ENCODE results near the gene CROCC2.

CROCC2 gene

DNA sequence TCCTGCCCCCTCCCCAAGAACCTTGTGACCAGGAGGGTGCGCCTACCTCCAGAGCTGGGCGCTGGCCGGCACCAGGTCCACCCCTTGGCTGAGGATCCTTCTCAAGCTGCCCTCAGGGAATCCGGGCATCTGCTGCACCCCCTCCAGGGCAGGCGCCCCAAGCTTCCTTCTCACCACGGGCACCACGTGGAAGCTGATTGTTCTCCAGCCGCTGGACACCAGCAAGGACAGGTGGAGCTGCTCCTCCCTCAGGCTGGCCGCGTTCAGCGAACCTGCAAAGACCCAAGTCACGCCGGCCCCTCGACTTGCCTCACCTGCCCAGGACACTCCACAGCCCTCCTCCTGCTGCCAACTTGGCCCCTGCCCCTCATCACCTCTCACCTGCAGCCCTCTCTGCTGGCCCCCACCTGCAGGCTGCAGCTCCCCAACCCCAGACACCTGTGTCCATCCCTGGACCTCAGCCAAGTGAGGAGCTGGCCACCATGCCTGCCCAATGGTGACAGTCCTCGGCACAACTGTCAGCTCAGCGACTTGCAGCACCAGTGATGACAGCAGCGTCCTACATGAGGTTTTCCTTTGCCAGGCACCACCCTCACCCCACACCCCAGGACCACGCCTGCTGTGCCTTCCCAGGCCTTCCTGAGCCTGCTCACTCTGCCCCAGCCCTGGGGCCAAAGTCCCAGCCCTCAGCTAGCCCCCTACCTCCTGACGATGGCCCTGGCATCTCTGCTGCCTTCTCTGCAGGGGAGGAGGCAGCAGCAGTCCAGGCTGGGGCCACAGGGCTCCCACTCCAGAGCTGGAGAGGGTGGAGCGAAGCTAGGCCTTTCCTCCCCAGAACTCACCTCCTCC is 14.4 kb upstream of the CROCC2 start:
- DNase-seq (ENCODE audit: low read depth in 1 of 2, low spot score in 1 of 2) = no peak

GRCh38 chr2:240892356-240892755 is 13.8 kb upstream of the CROCC2 start:
- no peak for DNase-seq (ENCODE audit: low read depth in 1 of 2, low spot score in 1 of 2)

- DNase-seq (ENCODE audit: low read depth in 1 of 2, low spot score in 1 of 2) = no peak
Measured at GRCh38 chr2:240892925-240893324, 13.2 kb upstream of the CROCC2 start.

DNA sequence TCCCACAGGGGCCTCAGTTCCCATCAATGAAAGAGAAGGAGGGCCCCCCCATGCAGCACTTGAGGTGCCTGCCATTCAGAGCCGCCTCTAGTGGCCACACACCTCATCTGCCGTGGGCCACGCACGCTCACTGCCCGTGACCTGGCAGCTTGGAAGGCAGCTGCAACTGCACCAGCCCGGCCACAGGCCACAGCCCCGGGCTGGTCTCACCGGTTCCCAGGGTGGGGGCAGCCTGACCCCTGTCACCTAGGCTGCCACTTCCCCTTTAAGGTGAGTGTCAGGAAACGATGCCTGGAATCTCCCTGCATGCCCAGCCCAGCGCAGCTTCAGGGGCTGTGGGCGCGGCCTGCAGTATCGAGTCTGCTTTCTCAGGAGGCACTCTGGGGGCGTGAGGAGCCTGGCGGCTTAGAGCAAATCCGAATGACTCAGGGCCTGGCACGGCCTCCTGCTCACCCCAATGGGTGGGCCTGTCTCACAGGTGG is 12.7 kb upstream of the CROCC2 start:
- no peak for DNase-seq (ENCODE audit: low read depth in 1 of 2, low spot score in 1 of 2)

GRCh38 chr2:240894006-240894405 is 12.1 kb upstream of the CROCC2 start:
- no peak for DNase-seq (ENCODE audit: low read depth in 1 of 2, low spot score in 1 of 2)

DNA sequence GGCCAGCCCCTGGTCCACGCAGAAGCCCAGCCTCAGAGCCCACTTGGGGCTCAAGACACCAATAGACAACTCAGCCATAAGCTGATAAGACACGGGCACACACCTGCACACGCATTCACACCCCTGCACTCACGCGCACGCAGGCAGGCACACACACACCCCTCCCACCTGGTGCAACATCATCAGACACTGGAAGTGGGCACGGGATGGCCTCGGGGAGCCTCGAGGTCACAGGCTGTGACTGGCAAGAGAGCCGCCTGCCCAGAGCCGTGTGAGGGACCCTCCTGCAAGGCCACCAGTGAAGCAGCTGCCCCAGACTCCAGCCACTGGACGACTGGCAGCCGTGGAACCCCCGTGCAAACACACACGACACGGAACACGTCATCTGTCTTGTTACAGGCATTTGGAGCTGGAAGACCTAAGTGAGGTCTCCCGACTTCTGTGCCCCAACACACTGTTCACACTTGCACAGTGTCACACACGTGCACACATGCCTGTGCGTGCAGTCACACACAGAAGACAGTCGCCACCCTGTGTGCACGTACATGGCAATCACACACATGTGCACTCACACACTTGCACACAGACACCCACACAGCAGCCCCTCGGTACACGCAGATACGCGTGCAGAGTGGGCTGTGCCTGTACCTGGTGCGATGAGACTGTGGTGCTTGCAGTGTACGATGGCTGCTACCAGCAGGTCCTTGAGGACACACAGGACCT is 11.1 kb upstream of the CROCC2 start:
- no peak for DNase-seq (ENCODE audit: low read depth in 1 of 2, low spot score in 1 of 2)

- no peak for DNase-seq (ENCODE audit: low read depth in 1 of 2, low spot score in 1 of 2)
Measured at GRCh38 chr2:240895656-240896388, 10.3 kb upstream of the CROCC2 start, which contains the start of gene MAB21L4. Gene MAB21L4 (minus strand): TSS chr2:240896156. CDS start chr2:240895997, 159 bp downstream.

- DNase-seq (ENCODE audit: low read depth in 1 of 2, low spot score in 1 of 2) = no peak
Measured at GRCh38 chr2:240896394-240896793, 9.7 kb upstream of the CROCC2 start.

DNA sequence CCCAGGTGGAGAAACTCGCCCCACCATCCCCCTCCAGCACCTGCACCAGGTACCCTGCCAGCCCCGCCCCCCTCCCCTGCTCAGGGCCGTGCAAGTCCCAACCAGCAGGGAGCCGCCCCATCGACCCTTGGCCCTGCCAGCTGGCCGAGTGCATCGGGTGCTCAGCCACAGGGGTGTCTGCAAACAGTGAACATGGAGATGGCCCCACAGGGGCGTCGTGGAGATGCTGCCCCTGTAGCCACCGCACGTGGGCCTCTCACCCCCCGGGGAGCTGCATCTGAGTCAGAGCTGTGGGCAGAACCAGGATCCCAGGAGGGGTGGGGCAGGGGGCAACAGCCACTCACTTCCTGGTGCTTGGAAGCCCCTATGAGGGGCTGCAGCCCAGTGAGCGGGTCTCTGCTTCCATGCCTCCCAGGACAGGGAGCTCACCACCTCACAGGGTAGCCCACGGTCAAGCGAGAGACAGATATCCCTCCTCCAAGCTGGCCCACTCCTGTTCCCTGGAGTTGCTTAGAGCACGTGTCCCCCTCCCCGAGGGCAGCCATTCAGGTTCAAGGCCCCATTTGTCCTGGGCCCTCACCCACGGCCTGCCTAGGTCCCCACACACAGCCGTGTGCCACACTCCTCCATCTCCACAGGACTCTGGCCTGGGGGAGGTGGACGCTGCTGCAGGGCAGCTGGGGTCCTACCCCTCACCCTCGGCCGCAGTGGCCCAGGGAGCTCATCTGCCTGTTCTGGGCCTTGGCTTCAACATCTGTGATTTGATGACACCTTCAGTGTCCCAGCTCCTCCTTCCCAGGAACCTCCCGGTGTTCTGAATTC is 9.1 kb upstream of the CROCC2 start:
- DNase-seq (ENCODE audit: low read depth in 1 of 2, low spot score in 1 of 2) = no peak

GRCh38 chr2:240898108-240898730 is 7.9 kb upstream of the CROCC2 start:
- DNase-seq (ENCODE audit: low read depth in 1 of 2, low spot score in 1 of 2) = no peak

GRCh38 chr2:240898731-240899467 is 7.2 kb upstream of the CROCC2 start:
- no peak for DNase-seq (ENCODE audit: low read depth in 1 of 2, low spot score in 1 of 2)

GRCh38 chr2:240899468-240899865 is 6.7 kb upstream of the CROCC2 start:
- DNase-seq (ENCODE audit: low read depth in 1 of 2, low spot score in 1 of 2) = no peak

- no peak for DNase-seq (ENCODE audit: low read depth in 1 of 2, low spot score in 1 of 2)
Measured at GRCh38 chr2:240900141-240900860, 5.8 kb upstream of the CROCC2 start.

GRCh38 chr2:240901986-240902614 is 4.0 kb upstream of the CROCC2 start:
- no peak for DNase-seq (ENCODE audit: low read depth in 1 of 2, low spot score in 1 of 2)

- no peak for DNase-seq (ENCODE audit: low read depth in 1 of 2, low spot score in 1 of 2)
Measured at GRCh38 chr2:240902615-240903041, 3.5 kb upstream of the CROCC2 start.

DNA sequence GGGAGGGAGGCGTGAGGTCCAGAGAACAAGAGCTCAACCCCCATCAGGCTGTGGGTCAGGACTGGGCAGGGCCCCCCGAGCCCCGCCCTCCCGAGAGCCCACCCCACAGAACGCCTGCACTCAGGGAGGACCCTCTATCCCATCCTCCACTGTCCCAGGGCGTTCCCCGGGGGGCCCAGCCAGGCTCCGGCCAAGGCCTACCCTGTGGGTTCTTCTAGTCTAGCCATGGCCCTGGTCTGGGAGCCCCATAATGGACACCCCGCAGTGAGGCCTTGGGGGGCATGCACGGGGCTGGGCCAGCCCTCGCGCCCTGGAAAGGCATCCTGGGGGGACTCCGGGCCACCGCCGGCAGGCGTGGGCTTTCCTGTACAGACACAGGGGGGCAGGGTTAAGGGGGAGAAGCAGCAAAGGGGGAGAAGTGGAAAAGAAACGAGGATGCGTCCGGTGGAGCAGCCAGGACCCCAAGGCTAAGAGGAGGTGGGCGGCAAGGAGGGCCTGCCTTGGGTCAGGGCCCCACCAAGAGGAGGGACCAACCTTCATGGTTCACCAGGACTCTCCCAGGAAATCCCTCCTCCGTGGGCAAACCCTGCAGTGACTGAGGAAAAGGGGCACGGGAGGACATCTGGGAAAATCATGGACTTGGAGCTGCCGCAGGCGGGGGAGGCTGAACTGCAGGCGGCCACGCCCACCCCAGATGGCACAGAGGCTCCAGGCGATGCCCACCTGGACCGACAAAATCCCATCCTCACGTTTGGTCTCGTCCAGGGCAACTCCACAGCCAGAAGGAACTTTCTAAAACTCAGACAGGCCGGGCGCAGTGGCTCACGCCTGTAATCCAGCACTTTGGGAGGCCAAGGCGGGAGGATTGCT is 2.7 kb upstream of the CROCC2 start:
- no peak for DNase-seq (ENCODE audit: low read depth in 1 of 2, low spot score in 1 of 2)

All from activated T-helper 1 cell treated with anti-CD3 and anti-CD28 coated beads, Interleukin-2, amount 50 U/mL, for 16 hours (primary cell).